H9 (cell line): Measurements from ENCODE around the gene PLCH2. TPM values are rescaled to one million over a fixed set of nuclear protein-coding genes. Genes with fewer than 3 reads are reported as not detected.

ENCODE experiments used
- DNase-seq: peaks from one replicate; pipeline ENCODE4 v3.0.0-alpha.2; 2017
- H2AFZ ChIP-seq: one replicate; pipeline ENCODE4 v1.6.1; 2013; ENCODE audit warnings: mild to moderate bottlenecking, low read length, control low read depth, moderate library complexity
- H2AK5ac ChIP-seq: 2 replicates; pipeline ENCODE4 v1.6.1; 2013; ENCODE audit warnings: low read length, control low read depth, mixed read lengths; ENCODE audit not compliant: insufficient read length
- H2BK120ac ChIP-seq: one replicate; pipeline ENCODE4 v1.6.1; 2013; ENCODE audit warnings: low read depth, mild to moderate bottlenecking, low read length, control low read depth, inconsistent platforms; ENCODE audit not compliant: poor library complexity, severe bottlenecking
- H2BK12ac ChIP-seq: 2 replicates; pipeline ENCODE4 v1.6.1; 2013; ENCODE audit warnings: low read length, control low read depth, mixed read lengths, low read depth; ENCODE audit not compliant: insufficient read length
- H2BK15ac ChIP-seq: 2 replicates; pipeline ENCODE4 v1.6.1; 2013; ENCODE audit warnings: low read depth, low read length, control low read depth
- H2BK20ac ChIP-seq: one replicate; pipeline ENCODE4 v1.6.1; 2013; ENCODE audit warnings: low read depth, mild to moderate bottlenecking, low read length, control low read depth, inconsistent platforms; ENCODE audit not compliant: poor library complexity, severe bottlenecking
- H2BK5ac ChIP-seq: 2 replicates; pipeline ENCODE4 v1.6.1; 2013; ENCODE audit warnings: low read length, control low read depth, mixed read lengths; ENCODE audit not compliant: insufficient read length
- H3K14ac ChIP-seq: 2 replicates; pipeline ENCODE4 v1.6.1; 2013; ENCODE audit warnings: low read length, control low read depth; ENCODE audit not compliant: insufficient read depth
- H3K18ac ChIP-seq: 2 replicates; pipeline ENCODE4 v1.6.1; 2013; ENCODE audit warnings: low read depth, mild to moderate bottlenecking, mixed read lengths, low read length, control low read depth; ENCODE audit not compliant: insufficient read length
- H3K23ac ChIP-seq: 2 replicates; pipeline ENCODE4 v1.6.1; 2013; ENCODE audit warnings: low read length, control low read depth, mixed read lengths, low read depth; ENCODE audit not compliant: insufficient read length
- H3K23me2 ChIP-seq: 2 replicates; pipeline ENCODE4 v1.6.1; 2013; ENCODE audit warnings: low read depth, mild to moderate bottlenecking, mixed read lengths, low read length, control low read depth; ENCODE audit not compliant: insufficient read length, poor library complexity, severe bottlenecking
- H3K27ac ChIP-seq: 2 replicates; pipeline ENCODE4 v1.5.1; 2013; ENCODE audit warnings: low read length, control low read depth, mixed read lengths, low read depth; ENCODE audit not compliant: insufficient read length
- H3K27me3 ChIP-seq: 2 replicates; pipeline ENCODE4 v1.6.1; 2013; ENCODE audit warnings: low read length, control low read depth, inconsistent platforms; ENCODE audit not compliant: insufficient read depth
- H3K4ac ChIP-seq: 2 replicates; pipeline ENCODE4 v1.6.1; 2013; ENCODE audit warnings: low read depth, mild to moderate bottlenecking, control low read depth, inconsistent platforms, low read length, moderate library complexity
- H3K4me1 ChIP-seq: 2 replicates; pipeline ENCODE4 v1.6.1; 2013; ENCODE audit warnings: low read length, control low read depth, inconsistent platforms; ENCODE audit not compliant: insufficient read depth
- H3K4me2 ChIP-seq: 2 replicates; pipeline ENCODE4 v1.6.1; 2013; ENCODE audit warnings: low read length, control low read depth, mixed read lengths; ENCODE audit not compliant: insufficient read length, insufficient read depth
- H3K56ac ChIP-seq: 2 replicates; pipeline ENCODE4 v1.6.1; 2013; ENCODE audit warnings: low read depth, mild to moderate bottlenecking, mixed read lengths, low read length, control low read depth; ENCODE audit not compliant: insufficient read length
- H3K79me1 ChIP-seq: 2 replicates; pipeline ENCODE4 v1.6.1; 2013; ENCODE audit warnings: low read depth, mild to moderate bottlenecking, moderate library complexity, low read length, control low read depth, inconsistent platforms; ENCODE audit not compliant: insufficient read depth, poor library complexity, severe bottlenecking
- H3K79me2 ChIP-seq: 2 replicates; pipeline ENCODE4 v1.6.1; 2013; ENCODE audit warnings: low read length, control low read depth, inconsistent platforms; ENCODE audit not compliant: insufficient read depth
- H3K9ac ChIP-seq: 2 replicates; pipeline ENCODE4 v1.6.1; 2013; ENCODE audit warnings: low read length, control low read depth, mixed read lengths; ENCODE audit not compliant: insufficient read length; ENCODE audit errors: extremely low read depth
- H3K9me3 ChIP-seq: one replicate; pipeline ENCODE4 v1.6.1; 2013; ENCODE audit warnings: low read depth, low read length, inconsistent platforms; ENCODE audit not compliant: control insufficient read depth
- H3T11ph ChIP-seq: one replicate; pipeline ENCODE4 v1.6.1; 2013; ENCODE audit warnings: mild to moderate bottlenecking, low read length, control low read depth, inconsistent platforms
- H4K20me1 ChIP-seq: one replicate; pipeline ENCODE4 v1.6.1; 2013; ENCODE audit not compliant: control insufficient read depth, insufficient read length, insufficient read depth
- H4K5ac ChIP-seq: 2 replicates; pipeline ENCODE4 v1.6.1; 2013; ENCODE audit warnings: low read depth, mild to moderate bottlenecking, mixed read lengths, low read length, control low read depth; ENCODE audit not compliant: insufficient read length
- H4K8ac ChIP-seq: replicated peaks from 2 replicates; pipeline ENCODE4 v1.6.1; 2013; ENCODE audit warnings: low read length, control low read depth, mixed read lengths, low read depth; ENCODE audit not compliant: insufficient read length
- H4K91ac ChIP-seq: 2 replicates; pipeline ENCODE4 v1.6.1; 2013; ENCODE audit warnings: low read depth, mild to moderate bottlenecking, moderate library complexity, mixed read lengths, low read length, control low read depth; ENCODE audit not compliant: insufficient read length
- H3K27ac Mint-ChIP-seq, 3 experiments: 2 replicates in 2 of 3; 3 replicates in 1 of 3; pipeline ENCODE4 v1.8.0; 2020 to 2021; ENCODE audit warnings: mixed read lengths in 3 of 3, mild to moderate bottlenecking in 1 of 3, moderate library complexity in 1 of 3
- H3K27me3 Mint-ChIP-seq: 2 replicates; pipeline ENCODE4 v1.8.0; 2021; ENCODE audit warnings: low read depth, mild to moderate bottlenecking, moderate library complexity, mixed read lengths
- H3K36me3 Mint-ChIP-seq, 3 experiments: 2 replicates in 2 of 3; 3 replicates in 1 of 3; pipeline ENCODE4 v1.8.0; 2020 to 2021; ENCODE audit warnings: low read depth in 3 of 3, mixed read lengths in 3 of 3; ENCODE audit not compliant: insufficient read depth in 1 of 3
- H3K4me1 Mint-ChIP-seq, 2 experiments: 2 replicates each; pipeline ENCODE4 v1.8.0; 2020; ENCODE audit warnings: mixed read lengths in 2 of 2
- H3K4me3 Mint-ChIP-seq, 2 experiments: 2 replicates in 1 of 2; 3 replicates in 1 of 2; pipeline ENCODE4 v1.8.0; 2020 to 2021; ENCODE audit warnings: mild to moderate bottlenecking in 2 of 2, mixed read lengths in 2 of 2, moderate library complexity in 1 of 2
- H3K9me3 Mint-ChIP-seq, 2 experiments: 2 replicates in 1 of 2; 3 replicates in 1 of 2; pipeline ENCODE4 v1.8.0; 2020; ENCODE audit warnings: mild to moderate bottlenecking in 2 of 2, mixed read lengths in 2 of 2, moderate library complexity in 1 of 2
- WGBS: extraction: QIAGEN DNeasy Blood & Tissue Kit; methylation state at CpG from one replicate; pipeline ENCODE4 v1.1.7; 2013; ENCODE audit warnings: missing lambda C conversion rate, low lambda C conversion rate, mixed read lengths; ENCODE audit not compliant: insufficient read length; ENCODE audit errors: extremely low coverage; 5-methylcytosine and 5-hydroxymethylcytosine counted together
- total RNA-seq: library from RNA; stranded (reverse); gene quantifications from 2 replicates; pipeline ENCODE4 v1.2.1, GENCODE V29; 2021
- TF ChIP-seq, protein P1 (sequence below): fragments of 200-600 bp; sonication (generic); conservative IDR thresholded peaks from 3 replicates; pipeline ENCODE4 v1.8.0; 2021; ENCODE audit warnings: antibody characterized with exemption, mild to moderate bottlenecking

The PLCH2 gene
- total RNA-seq, 1 experiment from 2014 or later, result 0.09 TPM

DNA sequence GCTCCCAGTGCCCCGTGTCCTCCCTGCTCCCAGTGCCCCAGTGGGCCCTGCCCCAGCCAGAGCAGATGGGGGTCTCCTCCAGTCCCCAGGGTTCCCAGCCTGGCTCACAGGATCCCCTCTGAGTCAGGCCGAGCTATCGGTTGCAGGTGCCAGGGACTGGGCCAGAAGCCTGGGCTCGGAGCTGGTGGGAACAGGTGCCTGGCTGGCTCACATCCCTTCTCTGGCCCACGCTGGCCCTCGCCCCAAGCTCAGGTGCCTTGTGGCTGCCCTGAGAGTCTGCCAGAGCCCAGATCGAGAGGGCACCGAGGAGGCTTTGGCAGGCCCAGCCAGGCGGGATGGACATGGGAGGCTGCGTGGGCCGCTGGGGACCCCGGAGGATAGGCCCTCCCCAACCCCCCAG is 18.9 kb downstream of the PLCH2 start:
- H3K9ac ChIP-seq, result no peak overlapping the region
- no peak overlapping the region for H3K18ac ChIP-seq
- H3K4me2 ChIP-seq, result no peak overlapping the region
- no peak overlapping the region for H2BK20ac ChIP-seq
- TF ChIP-seq, protein P1, sequence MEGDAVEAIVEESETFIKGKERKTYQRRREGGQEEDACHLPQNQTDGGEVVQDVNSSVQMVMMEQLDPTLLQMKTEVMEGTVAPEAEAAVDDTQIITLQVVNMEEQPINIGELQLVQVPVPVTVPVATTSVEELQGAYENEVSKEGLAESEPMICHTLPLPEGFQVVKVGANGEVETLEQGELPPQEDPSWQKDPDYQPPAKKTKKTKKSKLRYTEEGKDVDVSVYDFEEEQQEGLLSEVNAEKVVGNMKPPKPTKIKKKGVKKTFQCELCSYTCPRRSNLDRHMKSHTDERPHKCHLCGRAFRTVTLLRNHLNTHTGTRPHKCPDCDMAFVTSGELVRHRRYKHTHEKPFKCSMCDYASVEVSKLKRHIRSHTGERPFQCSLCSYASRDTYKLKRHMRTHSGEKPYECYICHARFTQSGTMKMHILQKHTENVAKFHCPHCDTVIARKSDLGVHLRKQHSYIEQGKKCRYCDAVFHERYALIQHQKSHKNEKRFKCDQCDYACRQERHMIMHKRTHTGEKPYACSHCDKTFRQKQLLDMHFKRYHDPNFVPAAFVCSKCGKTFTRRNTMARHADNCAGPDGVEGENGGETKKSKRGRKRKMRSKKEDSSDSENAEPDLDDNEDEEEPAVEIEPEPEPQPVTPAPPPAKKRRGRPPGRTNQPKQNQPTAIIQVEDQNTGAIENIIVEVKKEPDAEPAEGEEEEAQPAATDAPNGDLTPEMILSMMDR, result no peak
- Mint-ChIP-seq H3K36me3 (no peaks in the 10 kb centered on the region), H3K4me1 (0 out of 4 replicates have a peak, but pooled peaks cover 0 to 3% of the 10 kb centered on the region in 2 experiments), H3K27me3 (peaks cover 25% of the 10 kb centered on the region), H3K9me3 (no peaks in the 10 kb centered on the region), H3K4me3 (no peak overlapping the region), H3K27ac (no peak overlapping the region)
- no peak overlapping the region for H4K5ac ChIP-seq
- no peak overlapping the region for H2BK5ac ChIP-seq
- no peak overlapping the region for H2BK120ac ChIP-seq
- no peaks in the 10 kb centered on the region for H3K23me2 ChIP-seq
- H3K14ac ChIP-seq, result no peak overlapping the region
- DNase-seq, result no peak
- no peaks in the 10 kb centered on the region for H3K27me3 ChIP-seq
- H3T11ph ChIP-seq, result no peak overlapping the region
- H3K23ac ChIP-seq, result no peak overlapping the region
- no CpG with 5 or more reads among the region's 12 CpGs for WGBS
- H2BK15ac ChIP-seq, result no peak overlapping the region
- H2AK5ac ChIP-seq, result no peak overlapping the region
- H4K20me1 ChIP-seq, result no peaks in the 10 kb centered on the region
- H3K79me2 ChIP-seq, result no peaks in the 10 kb centered on the region
- no peak overlapping the region for H3K4ac ChIP-seq
- no peaks in the 10 kb centered on the region for H3K79me1 ChIP-seq
- no peak overlapping the region for H2AFZ ChIP-seq
- no peaks in the 10 kb centered on the region for H3K9me3 ChIP-seq
- H3K56ac ChIP-seq, result no peak overlapping the region
- no peak overlapping the region for H4K91ac ChIP-seq
- no peak overlapping the region for H3K27ac ChIP-seq
- H3K4me1 ChIP-seq, result no peaks in the 10 kb centered on the region
- H2BK12ac ChIP-seq, result no peak overlapping the region
- H4K8ac ChIP-seq, result no peak overlapping the region
